ENCODE results near the gene ANKRD61.
"Not testable (repeated sequence)": the region's sequence is repeated elsewhere in the genome, so short reads cannot be mapped to it uniquely, and the experiment has no call there.

ANKRD61 gene

GRCh38 chr7:6031567-6031966, 391 bp downstream of the ANKRD61 start:
- no peak for DNase-seq (ENCODE audit: low spot score)

GRCh38 chr7:6032167-6032566, 991 bp downstream of the ANKRD61 start:
- no peak for DNase-seq (ENCODE audit: low spot score)

- no peak for DNase-seq (ENCODE audit: low spot score)
These were observed 1.5 kb downstream of the ANKRD61 start for GRCh38 chr7:6032641-6033040.

- no peak for DNase-seq (ENCODE audit: low spot score)
These were observed 4.0 kb downstream of the ANKRD61 start for GRCh38 chr7:6035165-6035564.

GRCh38 chr7:6035686-6036085, 4.5 kb downstream of the ANKRD61 start:
- DNase-seq (ENCODE audit: low spot score): no peak

- no peak for DNase-seq (ENCODE audit: low spot score)
These were observed 18.6 kb downstream of the ANKRD61 start for GRCh38 chr7:6049780-6050179.

GRCh38 chr7:6051185-6051584, 20.0 kb downstream of the ANKRD61 start:
- not testable (repeated sequence) for DNase-seq (ENCODE audit: low spot score)

GRCh38 chr7:6056616-6057015, 25.4 kb downstream of the ANKRD61 start:
- DNase-seq (ENCODE audit: low spot score): no peak

- no peak for DNase-seq (ENCODE audit: low spot score)
These were observed 26.3 kb downstream of the ANKRD61 start for GRCh38 chr7:6057316-6058129.

- DNase-seq (ENCODE audit: low spot score): not testable (repeated sequence)
These were observed 28.8 kb downstream of the ANKRD61 start for GRCh38 chr7:6059941-6060340.

- DNase-seq (ENCODE audit: low spot score): no peak
These were observed 40.2 kb downstream of the ANKRD61 start for GRCh38 chr7:6071406-6071805.

GRCh38 chr7:6074612-6075380, 43.6 kb downstream of the ANKRD61 start:
- DNase-seq (ENCODE audit: low spot score): no peak

GRCh38 chr7:6078548-6078947, 47.4 kb downstream of the ANKRD61 start:
- DNase-seq (ENCODE audit: low spot score): no peak

GRCh38 chr7:6083047-6083446, 51.9 kb downstream of the ANKRD61 start:
- DNase-seq (ENCODE audit: low spot score): not testable (repeated sequence)
